A673 (cell line): ENCODE data around the gene NCOR2.

Experiments used
- EZH2 ChIP-seq: fragments of 200-600 bp; sonication (generic); IDR thresholded peaks from 2 replicates; pipeline ENCODE4 v1.6.1; 2017; ENCODE audit warnings: borderline replicate concordance, low read depth, mild to moderate bottlenecking, mixed read lengths, antibody characterized with exemption, low read length; ENCODE audit not compliant: poor library complexity, severe bottlenecking
- TF ChIP-seq, protein P1 (sequence below): fragments of 300-800, 200-600 bp; sonication (generic); conservative IDR thresholded peaks from 2 replicates; pipeline ENCODE4 v1.5.1; 2017; ENCODE audit warnings: low read depth, mild to moderate bottlenecking, antibody characterized with exemption, low read length, moderate library complexity, mixed read lengths

DNA sequence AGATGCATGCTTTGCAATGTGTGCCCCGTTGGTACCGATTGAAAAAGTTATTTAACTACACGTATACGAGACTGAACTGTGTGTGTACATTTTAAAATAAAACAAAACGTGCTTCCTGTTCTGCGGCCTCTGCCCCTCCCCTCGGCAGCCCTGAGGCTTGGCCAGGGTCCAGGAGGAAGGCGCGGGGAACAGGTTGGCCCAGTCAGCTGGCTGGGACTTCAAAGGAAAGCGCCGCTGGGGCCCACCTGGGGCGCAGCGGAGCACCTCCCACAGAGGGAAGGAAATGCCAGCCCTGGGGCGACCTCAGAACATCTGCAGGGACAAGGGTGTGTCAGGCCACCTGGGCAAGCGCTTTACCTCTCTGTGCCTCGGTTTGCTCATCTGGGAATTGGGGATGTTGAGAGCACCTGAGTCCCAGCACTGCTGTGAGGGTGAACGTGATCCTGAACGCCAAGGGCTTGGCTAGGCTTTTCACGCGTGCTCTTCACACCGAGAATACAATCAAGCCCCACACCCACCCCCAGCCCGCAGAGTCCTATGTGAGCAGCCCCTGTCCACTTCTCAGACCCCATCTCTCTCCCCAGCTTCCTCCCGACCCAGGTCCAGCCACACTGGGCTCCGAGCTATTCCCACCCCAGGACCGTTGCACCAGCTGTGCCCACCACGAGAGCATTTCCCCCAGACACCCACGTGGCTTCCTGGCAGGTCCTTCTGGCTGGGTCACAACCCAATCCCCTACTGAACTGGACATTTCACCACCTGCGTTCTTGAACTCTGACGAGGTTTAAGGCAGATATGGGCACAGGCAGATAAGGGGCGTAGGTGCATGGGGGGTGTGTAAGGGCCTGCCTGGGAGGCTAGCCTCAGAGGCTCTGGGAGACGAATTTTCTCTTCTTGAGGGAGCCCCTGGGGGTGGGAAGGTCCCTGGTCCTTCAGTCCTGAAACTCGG, 41.9 kb upstream of the NCOR2 start:
- TF ChIP-seq, protein P1, sequence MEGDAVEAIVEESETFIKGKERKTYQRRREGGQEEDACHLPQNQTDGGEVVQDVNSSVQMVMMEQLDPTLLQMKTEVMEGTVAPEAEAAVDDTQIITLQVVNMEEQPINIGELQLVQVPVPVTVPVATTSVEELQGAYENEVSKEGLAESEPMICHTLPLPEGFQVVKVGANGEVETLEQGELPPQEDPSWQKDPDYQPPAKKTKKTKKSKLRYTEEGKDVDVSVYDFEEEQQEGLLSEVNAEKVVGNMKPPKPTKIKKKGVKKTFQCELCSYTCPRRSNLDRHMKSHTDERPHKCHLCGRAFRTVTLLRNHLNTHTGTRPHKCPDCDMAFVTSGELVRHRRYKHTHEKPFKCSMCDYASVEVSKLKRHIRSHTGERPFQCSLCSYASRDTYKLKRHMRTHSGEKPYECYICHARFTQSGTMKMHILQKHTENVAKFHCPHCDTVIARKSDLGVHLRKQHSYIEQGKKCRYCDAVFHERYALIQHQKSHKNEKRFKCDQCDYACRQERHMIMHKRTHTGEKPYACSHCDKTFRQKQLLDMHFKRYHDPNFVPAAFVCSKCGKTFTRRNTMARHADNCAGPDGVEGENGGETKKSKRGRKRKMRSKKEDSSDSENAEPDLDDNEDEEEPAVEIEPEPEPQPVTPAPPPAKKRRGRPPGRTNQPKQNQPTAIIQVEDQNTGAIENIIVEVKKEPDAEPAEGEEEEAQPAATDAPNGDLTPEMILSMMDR = no peak
- TF ChIP-seq EZH2 = no peak
